WTC11 (cell line): ENCODE data around the gene MBP. TPM values are rescaled to one million over a fixed set of nuclear protein-coding genes. Genes with fewer than 3 reads are reported as not detected.

Experiments used
- ATAC-seq: fragments of 200-7000 bp; cut with Tn5 transposase; 2 replicates; pipeline ENCODE4 v1.10.0; 2021; ENCODE audit warnings: mild to moderate bottlenecking, moderate library complexity
- CTCF ChIA-PET: fragments of 300-600 bp; sonication (Branson Sonifier 250); formaldehyde crosslinking; loops from one replicate; lab custom pipeline; 2021; ENCODE audit warnings: antibody characterized with exemption; lab: Charles Lee
- POLR2A ChIA-PET: fragments of 350-600 bp; sonication (Branson Sonifier 250); formaldehyde crosslinking; loops from one replicate; lab custom pipeline; 2021; ENCODE audit warnings: antibody characterized with exemption; lab: Charles Lee
- DNase-seq: peaks from one replicate; pipeline ENCODE4 v3.0.0; 2021; ENCODE audit warnings: low spot score
- H3K27ac Mint-ChIP-seq: 2 replicates; pipeline ENCODE4 v1.8.0; 2021; ENCODE audit warnings: mixed read lengths
- H3K27me3 Mint-ChIP-seq: 2 replicates; pipeline ENCODE4 v1.8.0; 2021; ENCODE audit warnings: low read depth, mild to moderate bottlenecking, moderate library complexity, mixed read lengths
- H3K36me3 Mint-ChIP-seq: 2 replicates; pipeline ENCODE4 v1.8.0; 2021; ENCODE audit warnings: mixed read lengths
- H3K4me1 Mint-ChIP-seq: 2 replicates; pipeline ENCODE4 v1.8.0; 2022; ENCODE audit warnings: mixed read lengths
- H3K4me3 Mint-ChIP-seq: 2 replicates; pipeline ENCODE4 v1.8.0; 2021; ENCODE audit warnings: mild to moderate bottlenecking, moderate library complexity, mixed read lengths
- H3K9me3 Mint-ChIP-seq: 2 replicates; pipeline ENCODE4 v1.8.0; 2021; ENCODE audit warnings: mixed read lengths
- CREB1 ChIP-seq: sonication (generic); formaldehyde crosslinking; IDR thresholded peaks from 2 replicates; pipeline ENCODE4 v1.8.0; 2023; ENCODE audit warnings: mild to moderate bottlenecking, missing genetic modification reagents
- FOXJ3 ChIP-seq: sonication (generic); formaldehyde crosslinking; IDR thresholded peaks from 2 replicates; pipeline ENCODE4 v1.9.0; 2021; ENCODE audit warnings: missing genetic modification reagents, mild to moderate bottlenecking, borderline replicate concordance
- GTF2I ChIP-seq: fragments of 250-450 bp; sonication (Bioruptor Pico); conservative IDR thresholded peaks from 2 replicates; pipeline ENCODE4 v1.4.0; 2021; ENCODE audit warnings: mild to moderate bottlenecking
- JUN ChIP-seq: sonication (generic); formaldehyde crosslinking; IDR thresholded peaks from 2 replicates; pipeline ENCODE4 v1.8.0; 2023; ENCODE audit warnings: mild to moderate bottlenecking, missing genetic modification reagents
- NFYB ChIP-seq: sonication (generic); formaldehyde crosslinking; conservative IDR thresholded peaks from 2 replicates; pipeline ENCODE4 v1.8.0; 2022; ENCODE audit warnings: low read depth, missing genetic modification reagents
- NR2C2 ChIP-seq: sonication (generic); formaldehyde crosslinking; IDR thresholded peaks from 2 replicates; pipeline ENCODE4 v1.8.0; 2022; ENCODE audit warnings: mild to moderate bottlenecking, missing genetic modification reagents
- SOX15 ChIP-seq: fragments of 250-450 bp; sonication (Bioruptor Pico); IDR thresholded peaks from 2 replicates; pipeline ENCODE4 v1.9.0; 2021; ENCODE audit warnings: mild to moderate bottlenecking
- ZBTB21 ChIP-seq: sonication (generic); formaldehyde crosslinking; IDR thresholded peaks from 2 replicates; pipeline ENCODE4 v1.8.1; 2023; ENCODE audit warnings: mild to moderate bottlenecking, missing genetic modification reagents, borderline replicate concordance
- total RNA-seq: library from RNA; stranded (reverse); gene quantifications from 3 replicates; pipeline ENCODE4 v1.2.3, GENCODE V29; 2021
- TF ChIP-seq, protein P1 (sequence below): sonication (generic); formaldehyde crosslinking; IDR thresholded peaks from 2 replicates; pipeline ENCODE4 v1.8.1; 2023; ENCODE audit warnings: mild to moderate bottlenecking, missing genetic modification reagents, moderate library complexity
- TF ChIP-seq, protein P2 (sequence below): sonication (generic); formaldehyde crosslinking; IDR thresholded peaks from 2 replicates; pipeline ENCODE4 v1.8.0; 2022; ENCODE audit warnings: missing genetic modification reagents
- TF ChIP-seq, protein P3 (sequence below): fragments of 250-450 bp; sonication (Bioruptor Pico); conservative IDR thresholded peaks from 2 replicates; pipeline ENCODE4 v1.9.0; 2021; ENCODE audit warnings: mild to moderate bottlenecking
- TF ChIP-seq, protein P4 (sequence below): sonication (generic); formaldehyde crosslinking; IDR thresholded peaks from 2 replicates; pipeline ENCODE4 v1.8.0; 2023; ENCODE audit warnings: missing genetic modification reagents
- TF ChIP-seq, protein P5 (sequence below): sonication (generic); formaldehyde crosslinking; IDR thresholded peaks from 2 replicates; pipeline ENCODE4 v1.8.1; 2023; ENCODE audit warnings: mild to moderate bottlenecking, missing genetic modification reagents
- TF ChIP-seq, protein P6 (sequence below): sonication (generic); formaldehyde crosslinking; IDR thresholded peaks from 2 replicates; pipeline ENCODE4 v1.8.1; 2023; ENCODE audit warnings: mild to moderate bottlenecking, moderate library complexity, missing genetic modification reagents
- TF ChIP-seq, protein P7 (sequence below): fragments of 250-450 bp; sonication (Bioruptor Pico); IDR thresholded peaks from 2 replicates; pipeline ENCODE4 v1.9.0; 2021; ENCODE audit warnings: mild to moderate bottlenecking
- TF ChIP-seq, protein P8 (sequence below): sonication (generic); formaldehyde crosslinking; IDR thresholded peaks from 2 replicates; pipeline ENCODE4 v1.8.1; 2022; ENCODE audit warnings: low read depth, mild to moderate bottlenecking, moderate library complexity, missing genetic modification reagents, borderline replicate concordance
- TF ChIP-seq, protein P9 (sequence below): sonication (generic); formaldehyde crosslinking; IDR thresholded peaks from 2 replicates; pipeline ENCODE4 v1.8.1; 2023; ENCODE audit warnings: mild to moderate bottlenecking, missing genetic modification reagents, moderate library complexity
- TF ChIP-seq, protein P10 (sequence below): fragments of 250-450 bp; sonication (Bioruptor Pico); IDR thresholded peaks from 2 replicates; pipeline ENCODE4 v1.9.0; 2021; ENCODE audit warnings: mild to moderate bottlenecking
- TF ChIP-seq, protein P11 (sequence below): fragments of 250-450 bp; sonication (Bioruptor Pico); IDR thresholded peaks from 2 replicates; pipeline ENCODE4 v1.8.0; 2021; ENCODE audit warnings: mild to moderate bottlenecking

The MBP gene
- total RNA-seq, 1 experiment from 2014 or later, result 19.6 TPM

DNA sequence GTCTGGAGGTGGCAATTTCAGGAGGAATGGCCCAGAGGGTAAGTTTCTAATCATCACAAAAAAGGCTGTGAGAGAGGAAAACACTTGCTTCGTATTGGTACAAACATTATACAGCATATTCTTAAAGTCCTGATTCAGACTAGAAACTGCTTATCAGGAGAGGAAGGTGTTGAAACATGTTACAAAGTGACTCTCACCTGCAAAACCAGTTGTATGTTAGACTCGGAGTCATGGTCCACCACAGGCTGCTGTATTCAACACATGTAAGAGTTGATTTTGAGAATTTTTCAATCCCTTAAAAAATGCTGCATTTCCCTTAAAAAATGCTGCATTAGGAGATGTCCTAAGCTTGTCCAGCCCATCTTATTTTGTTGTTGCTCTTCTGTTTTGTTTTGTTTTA lies 61.5 kb downstream of the MBP start (continued):
- TF ChIP-seq SOX15 (CRISPR knock-in tag) (no peak), NFYB (CRISPR knock-in tag) (no peak), NR2C2 (CRISPR knock-in tag) (no peak)
- TF ChIP-seq, protein P1, sequence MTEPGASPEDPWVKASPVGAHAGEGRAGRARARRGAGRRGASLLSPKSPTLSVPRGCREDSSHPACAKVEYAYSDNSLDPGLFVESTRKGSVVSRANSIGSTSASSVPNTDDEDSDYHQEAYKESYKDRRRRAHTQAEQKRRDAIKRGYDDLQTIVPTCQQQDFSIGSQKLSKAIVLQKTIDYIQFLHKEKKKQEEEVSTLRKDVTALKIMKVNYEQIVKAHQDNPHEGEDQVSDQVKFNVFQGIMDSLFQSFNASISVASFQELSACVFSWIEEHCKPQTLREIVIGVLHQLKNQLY (CRISPR knock-in tag), result no peak
- TF ChIP-seq, protein P2, sequence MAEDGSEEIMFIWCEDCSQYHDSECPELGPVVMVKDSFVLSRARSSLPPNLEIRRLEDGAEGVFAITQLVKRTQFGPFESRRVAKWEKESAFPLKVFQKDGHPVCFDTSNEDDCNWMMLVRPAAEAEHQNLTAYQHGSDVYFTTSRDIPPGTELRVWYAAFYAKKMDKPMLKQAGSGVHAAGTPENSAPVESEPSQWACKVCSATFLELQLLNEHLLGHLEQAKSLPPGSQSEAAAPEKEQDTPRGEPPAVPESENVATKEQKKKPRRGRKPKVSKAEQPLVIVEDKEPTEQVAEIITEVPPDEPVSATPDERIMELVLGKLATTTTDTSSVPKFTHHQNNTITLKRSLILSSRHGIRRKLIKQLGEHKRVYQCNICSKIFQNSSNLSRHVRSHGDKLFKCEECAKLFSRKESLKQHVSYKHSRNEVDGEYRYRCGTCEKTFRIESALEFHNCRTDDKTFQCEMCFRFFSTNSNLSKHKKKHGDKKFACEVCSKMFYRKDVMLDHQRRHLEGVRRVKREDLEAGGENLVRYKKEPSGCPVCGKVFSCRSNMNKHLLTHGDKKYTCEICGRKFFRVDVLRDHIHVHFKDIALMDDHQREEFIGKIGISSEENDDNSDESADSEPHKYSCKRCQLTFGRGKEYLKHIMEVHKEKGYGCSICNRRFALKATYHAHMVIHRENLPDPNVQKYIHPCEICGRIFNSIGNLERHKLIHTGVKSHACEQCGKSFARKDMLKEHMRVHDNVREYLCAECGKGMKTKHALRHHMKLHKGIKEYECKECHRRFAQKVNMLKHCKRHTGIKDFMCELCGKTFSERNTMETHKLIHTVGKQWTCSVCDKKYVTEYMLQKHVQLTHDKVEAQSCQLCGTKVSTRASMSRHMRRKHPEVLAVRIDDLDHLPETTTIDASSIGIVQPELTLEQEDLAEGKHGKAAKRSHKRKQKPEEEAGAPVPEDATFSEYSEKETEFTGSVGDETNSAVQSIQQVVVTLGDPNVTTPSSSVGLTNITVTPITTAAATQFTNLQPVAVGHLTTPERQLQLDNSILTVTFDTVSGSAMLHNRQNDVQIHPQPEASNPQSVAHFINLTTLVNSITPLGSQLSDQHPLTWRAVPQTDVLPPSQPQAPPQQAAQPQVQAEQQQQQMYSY (CRISPR knock-in tag), result no peak
- TF ChIP-seq, protein P3, sequence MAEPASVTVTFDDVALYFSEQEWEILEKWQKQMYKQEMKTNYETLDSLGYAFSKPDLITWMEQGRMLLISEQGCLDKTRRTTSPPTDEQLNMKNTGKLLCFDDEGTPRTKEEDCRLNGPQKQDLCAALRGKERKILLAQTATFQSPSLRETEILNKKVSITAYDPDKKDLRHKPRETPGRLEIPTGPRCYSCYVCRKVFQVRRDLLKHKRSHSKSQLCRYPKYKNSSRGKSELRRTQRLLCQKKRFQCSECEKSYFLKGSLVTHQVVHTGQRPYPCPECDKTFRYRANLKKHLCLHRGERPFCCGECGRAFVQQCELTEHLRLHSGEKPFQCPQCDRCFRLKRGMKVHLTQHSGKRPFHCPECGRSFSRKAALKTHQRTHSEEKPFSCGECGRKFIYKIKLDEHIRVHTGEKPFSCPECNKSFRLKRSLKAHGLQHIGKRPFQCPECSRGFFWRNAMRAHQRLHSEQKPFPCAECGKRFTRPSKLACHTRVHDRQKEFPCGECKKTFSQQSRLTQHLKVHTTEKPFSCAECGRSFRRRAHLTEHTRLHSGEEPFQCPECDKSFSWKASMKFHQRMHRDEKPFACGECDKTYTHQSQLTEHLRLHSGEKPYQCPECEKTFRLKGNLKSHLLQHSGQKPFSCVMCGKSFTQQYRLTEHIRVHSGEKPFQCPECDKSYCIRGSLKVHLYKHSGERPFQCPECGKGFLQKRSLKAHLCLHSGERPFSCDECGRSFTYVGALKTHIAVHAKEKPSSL (CRISPR knock-in tag), result no peak
- TF ChIP-seq, protein P4, sequence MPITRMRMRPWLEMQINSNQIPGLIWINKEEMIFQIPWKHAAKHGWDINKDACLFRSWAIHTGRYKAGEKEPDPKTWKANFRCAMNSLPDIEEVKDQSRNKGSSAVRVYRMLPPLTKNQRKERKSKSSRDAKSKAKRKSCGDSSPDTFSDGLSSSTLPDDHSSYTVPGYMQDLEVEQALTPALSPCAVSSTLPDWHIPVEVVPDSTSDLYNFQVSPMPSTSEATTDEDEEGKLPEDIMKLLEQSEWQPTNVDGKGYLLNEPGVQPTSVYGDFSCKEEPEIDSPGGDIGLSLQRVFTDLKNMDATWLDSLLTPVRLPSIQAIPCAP, result no peak

DNA sequence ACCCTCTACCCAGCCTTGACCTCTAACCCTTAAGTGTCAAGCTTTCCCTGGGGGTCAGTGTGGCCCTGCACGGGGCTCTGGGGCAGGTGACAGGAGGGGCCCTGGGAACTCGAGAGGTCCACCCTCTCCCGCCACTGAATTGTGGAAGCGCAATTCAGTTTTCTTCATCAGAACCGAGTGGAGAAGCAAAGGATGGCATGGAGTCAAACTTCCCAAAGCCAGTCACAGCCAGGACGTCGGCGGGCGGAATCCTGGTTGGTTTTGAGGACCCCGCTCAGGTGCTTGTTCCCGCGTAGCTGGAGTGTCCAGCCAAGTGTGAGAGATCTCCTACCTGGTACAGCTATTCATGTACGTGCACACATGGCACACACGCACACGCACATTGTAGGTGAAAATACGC lies 62.0 kb downstream of the MBP start:
- ChIA-PET CTCF (interaction anchor here (1.4 kb wide), 1 partner anchor 9 kb away, joined by 3 read pairs; no protein-coding TSS in a partner anchor), POLR2A (no interaction called here)
- Mint-ChIP-seq H3K27me3 (no peaks in the 10 kb centered on the region), H3K36me3 (peaks cover 7% of the 10 kb centered on the region), H3K4me3 (no peak overlapping the region), H3K4me1 (peaks cover 34% of the 10 kb centered on the region), H3K9me3 (no peaks in the 10 kb centered on the region), H3K27ac (no peak overlapping the region)
- ATAC-seq, result no peak
- no peak for DNase-seq
- TF ChIP-seq, protein P5, sequence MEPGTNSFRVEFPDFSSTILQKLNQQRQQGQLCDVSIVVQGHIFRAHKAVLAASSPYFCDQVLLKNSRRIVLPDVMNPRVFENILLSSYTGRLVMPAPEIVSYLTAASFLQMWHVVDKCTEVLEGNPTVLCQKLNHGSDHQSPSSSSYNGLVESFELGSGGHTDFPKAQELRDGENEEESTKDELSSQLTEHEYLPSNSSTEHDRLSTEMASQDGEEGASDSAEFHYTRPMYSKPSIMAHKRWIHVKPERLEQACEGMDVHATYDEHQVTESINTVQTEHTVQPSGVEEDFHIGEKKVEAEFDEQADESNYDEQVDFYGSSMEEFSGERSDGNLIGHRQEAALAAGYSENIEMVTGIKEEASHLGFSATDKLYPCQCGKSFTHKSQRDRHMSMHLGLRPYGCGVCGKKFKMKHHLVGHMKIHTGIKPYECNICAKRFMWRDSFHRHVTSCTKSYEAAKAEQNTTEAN (CRISPR knock-in tag), result no peak
- TF ChIP-seq ZBTB21, result no peak
- TF ChIP-seq GTF2I (CRISPR knock-in tag), result no peak
- TF ChIP-seq JUN (CRISPR knock-in tag), result no peak
- TF ChIP-seq CREB1 (CRISPR knock-in tag), result no peak
- TF ChIP-seq, protein P6, sequence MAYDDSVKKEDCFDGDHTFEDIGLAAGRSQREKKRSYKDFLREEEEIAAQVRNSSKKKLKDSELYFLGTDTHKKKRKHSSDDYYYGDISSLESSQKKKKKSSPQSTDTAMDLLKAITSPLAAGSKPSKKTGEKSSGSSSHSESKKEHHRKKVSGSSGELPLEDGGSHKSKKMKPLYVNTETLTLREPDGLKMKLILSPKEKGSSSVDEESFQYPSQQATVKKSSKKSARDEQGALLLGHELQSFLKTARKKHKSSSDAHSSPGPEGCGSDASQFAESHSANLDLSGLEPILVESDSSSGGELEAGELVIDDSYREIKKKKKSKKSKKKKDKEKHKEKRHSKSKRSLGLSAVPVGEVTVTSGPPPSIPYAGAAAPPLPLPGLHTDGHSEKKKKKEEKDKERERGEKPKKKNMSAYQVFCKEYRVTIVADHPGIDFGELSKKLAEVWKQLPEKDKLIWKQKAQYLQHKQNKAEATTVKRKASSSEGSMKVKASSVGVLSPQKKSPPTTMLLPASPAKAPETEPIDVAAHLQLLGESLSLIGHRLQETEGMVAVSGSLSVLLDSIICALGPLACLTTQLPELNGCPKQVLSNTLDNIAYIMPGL (CRISPR knock-in tag), result no peak
- TF ChIP-seq, protein P7, sequence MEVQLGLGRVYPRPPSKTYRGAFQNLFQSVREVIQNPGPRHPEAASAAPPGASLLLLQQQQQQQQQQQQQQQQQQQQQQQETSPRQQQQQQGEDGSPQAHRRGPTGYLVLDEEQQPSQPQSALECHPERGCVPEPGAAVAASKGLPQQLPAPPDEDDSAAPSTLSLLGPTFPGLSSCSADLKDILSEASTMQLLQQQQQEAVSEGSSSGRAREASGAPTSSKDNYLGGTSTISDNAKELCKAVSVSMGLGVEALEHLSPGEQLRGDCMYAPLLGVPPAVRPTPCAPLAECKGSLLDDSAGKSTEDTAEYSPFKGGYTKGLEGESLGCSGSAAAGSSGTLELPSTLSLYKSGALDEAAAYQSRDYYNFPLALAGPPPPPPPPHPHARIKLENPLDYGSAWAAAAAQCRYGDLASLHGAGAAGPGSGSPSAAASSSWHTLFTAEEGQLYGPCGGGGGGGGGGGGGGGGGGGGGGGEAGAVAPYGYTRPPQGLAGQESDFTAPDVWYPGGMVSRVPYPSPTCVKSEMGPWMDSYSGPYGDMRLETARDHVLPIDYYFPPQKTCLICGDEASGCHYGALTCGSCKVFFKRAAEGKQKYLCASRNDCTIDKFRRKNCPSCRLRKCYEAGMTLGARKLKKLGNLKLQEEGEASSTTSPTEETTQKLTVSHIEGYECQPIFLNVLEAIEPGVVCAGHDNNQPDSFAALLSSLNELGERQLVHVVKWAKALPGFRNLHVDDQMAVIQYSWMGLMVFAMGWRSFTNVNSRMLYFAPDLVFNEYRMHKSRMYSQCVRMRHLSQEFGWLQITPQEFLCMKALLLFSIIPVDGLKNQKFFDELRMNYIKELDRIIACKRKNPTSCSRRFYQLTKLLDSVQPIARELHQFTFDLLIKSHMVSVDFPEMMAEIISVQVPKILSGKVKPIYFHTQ, result no peak
- TF ChIP-seq, protein P8, sequence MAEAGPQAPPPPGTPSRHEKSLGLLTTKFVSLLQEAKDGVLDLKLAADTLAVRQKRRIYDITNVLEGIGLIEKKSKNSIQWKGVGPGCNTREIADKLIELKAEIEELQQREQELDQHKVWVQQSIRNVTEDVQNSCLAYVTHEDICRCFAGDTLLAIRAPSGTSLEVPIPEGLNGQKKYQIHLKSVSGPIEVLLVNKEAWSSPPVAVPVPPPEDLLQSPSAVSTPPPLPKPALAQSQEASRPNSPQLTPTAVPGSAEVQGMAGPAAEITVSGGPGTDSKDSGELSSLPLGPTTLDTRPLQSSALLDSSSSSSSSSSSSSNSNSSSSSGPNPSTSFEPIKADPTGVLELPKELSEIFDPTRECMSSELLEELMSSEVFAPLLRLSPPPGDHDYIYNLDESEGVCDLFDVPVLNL (CRISPR knock-in tag), result no peak
- TF ChIP-seq, protein P9, sequence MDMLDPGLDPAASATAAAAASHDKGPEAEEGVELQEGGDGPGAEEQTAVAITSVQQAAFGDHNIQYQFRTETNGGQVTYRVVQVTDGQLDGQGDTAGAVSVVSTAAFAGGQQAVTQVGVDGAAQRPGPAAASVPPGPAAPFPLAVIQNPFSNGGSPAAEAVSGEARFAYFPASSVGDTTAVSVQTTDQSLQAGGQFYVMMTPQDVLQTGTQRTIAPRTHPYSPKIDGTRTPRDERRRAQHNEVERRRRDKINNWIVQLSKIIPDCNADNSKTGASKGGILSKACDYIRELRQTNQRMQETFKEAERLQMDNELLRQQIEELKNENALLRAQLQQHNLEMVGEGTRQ (CRISPR knock-in tag), result no peak
- TF ChIP-seq, protein P10, sequence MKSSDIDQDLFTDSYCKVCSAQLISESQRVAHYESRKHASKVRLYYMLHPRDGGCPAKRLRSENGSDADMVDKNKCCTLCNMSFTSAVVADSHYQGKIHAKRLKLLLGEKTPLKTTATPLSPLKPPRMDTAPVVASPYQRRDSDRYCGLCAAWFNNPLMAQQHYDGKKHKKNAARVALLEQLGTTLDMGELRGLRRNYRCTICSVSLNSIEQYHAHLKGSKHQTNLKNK, result no peak
- TF ChIP-seq, protein P11, sequence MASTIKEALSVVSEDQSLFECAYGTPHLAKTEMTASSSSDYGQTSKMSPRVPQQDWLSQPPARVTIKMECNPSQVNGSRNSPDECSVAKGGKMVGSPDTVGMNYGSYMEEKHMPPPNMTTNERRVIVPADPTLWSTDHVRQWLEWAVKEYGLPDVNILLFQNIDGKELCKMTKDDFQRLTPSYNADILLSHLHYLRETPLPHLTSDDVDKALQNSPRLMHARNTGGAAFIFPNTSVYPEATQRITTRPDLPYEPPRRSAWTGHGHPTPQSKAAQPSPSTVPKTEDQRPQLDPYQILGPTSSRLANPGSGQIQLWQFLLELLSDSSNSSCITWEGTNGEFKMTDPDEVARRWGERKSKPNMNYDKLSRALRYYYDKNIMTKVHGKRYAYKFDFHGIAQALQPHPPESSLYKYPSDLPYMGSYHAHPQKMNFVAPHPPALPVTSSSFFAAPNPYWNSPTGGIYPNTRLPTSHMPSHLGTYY (CRISPR knock-in tag), result no peak
- no peak for TF ChIP-seq FOXJ3 (CRISPR knock-in tag)
